DND-41 (cell line): ENCODE measurements around the gene PLP2.
"Not testable (repeated sequence)": the region's sequence is repeated elsewhere in the genome, so short reads cannot be mapped to it uniquely, and the experiment has no call there.

ENCODE experiments used
- CTCF ChIP-seq: IDR thresholded peaks from 2 replicates; pipeline ENCODE4 v1.5.1; 2012; ENCODE audit warnings: borderline replicate concordance, low read length, moderate library complexity, mild to moderate bottlenecking; ENCODE audit not compliant: poor library complexity, severe bottlenecking; ENCODE audit errors: extremely low read depth
- EZH2 ChIP-seq: IDR thresholded peaks from 3 replicates; pipeline ENCODE4 v1.6.1; 2012; ENCODE audit warnings: borderline replicate concordance, low read depth, mild to moderate bottlenecking, moderate library complexity, low read length, inconsistent platforms; ENCODE audit not compliant: severe bottlenecking

- TF ChIP-seq EZH2, CTCF: not testable (repeated sequence)
Observed at GRCh38 chrX:49148390-49149100, 23.2 kb upstream of the PLP2 start.
